CD4-positive, alpha-beta memory T cell (primary cell): Measurements from ENCODE around the gene CCDC106. TPM values are rescaled to one million over a fixed set of nuclear protein-coding genes. Genes with fewer than 3 reads are reported as not detected.
A peak's percentile ranks its signal among the peaks of the same experiment; 100 is the strongest.

ENCODE experiments used
- CTCF ChIA-PET: fragments of 350-600 bp; sonication (Branson Sonifier 250); formaldehyde crosslinking; loops from one replicate; lab custom pipeline; 2021; ENCODE audit warnings: inconsistent platforms; ENCODE audit not compliant: partially characterized antibody; lab: Charles Lee
- POLR2A ChIA-PET: fragments of 350-600 bp; sonication (Branson Sonifier 250); formaldehyde crosslinking; loops from one replicate; lab custom pipeline; 2021; ENCODE audit not compliant: partially characterized antibody; lab: Charles Lee
- DNase-seq, 5 donors: peaks; one replicate each; pipeline versions ENCODE4 v3.0.0 to v3.0.0-alpha.2; 2020 to 2022; ENCODE audit warnings: mixed read lengths in 1 of 5
- H3K27ac ChIP-seq: one replicate; pipeline ENCODE4 v1.7.0; 2013; ENCODE audit warnings: low read depth, low read length
- H3K27me3 ChIP-seq: 2 replicates; pipeline ENCODE4 v1.7.0; 2013; ENCODE audit warnings: mild to moderate bottlenecking, low read length, moderate library complexity; ENCODE audit not compliant: insufficient read depth
- H3K36me3 ChIP-seq: 2 replicates; pipeline ENCODE4 v1.7.0; 2013; ENCODE audit warnings: mild to moderate bottlenecking, low read length, moderate library complexity; ENCODE audit not compliant: insufficient read depth
- H3K4me1 ChIP-seq: 2 replicates; pipeline ENCODE4 v1.7.0; 2013; ENCODE audit warnings: mild to moderate bottlenecking, low read length, moderate library complexity; ENCODE audit not compliant: insufficient read depth
- H3K4me3 ChIP-seq, 2 donors: one replicate each; pipeline ENCODE4 v1.7.0; 2013; ENCODE audit warnings: low read length in 2 of 2, mild to moderate bottlenecking in 1 of 2
- H3K9me3 ChIP-seq, 2 donors: one replicate each; pipeline ENCODE4 v1.7.0; 2013; ENCODE audit warnings: low read length in 2 of 2, control low read depth in 1 of 2; ENCODE audit not compliant: control insufficient read depth in 1 of 2
- H3K27ac Mint-ChIP-seq, 7 donors: one replicate each; pipeline ENCODE4 v1.8.0; 2020 to 2021; ENCODE audit warnings: mixed read lengths in 7 of 7, mild to moderate bottlenecking in 6 of 7, inconsistent platforms in 3 of 7, moderate library complexity in 3 of 7
- H3K27me3 Mint-ChIP-seq, 2 donors: one replicate each; pipeline ENCODE4 v1.8.0; 2020 to 2021; ENCODE audit warnings: mixed read lengths in 2 of 2
- H3K36me3 Mint-ChIP-seq, 2 donors: one replicate each; pipeline ENCODE4 v1.8.0; 2020 to 2021; ENCODE audit warnings: mixed read lengths in 2 of 2, inconsistent platforms in 1 of 2, mild to moderate bottlenecking in 1 of 2
- H3K4me1 Mint-ChIP-seq, 4 donors: one replicate each; pipeline ENCODE4 v1.8.0; 2020 to 2021; ENCODE audit warnings: mixed read lengths in 4 of 4, mild to moderate bottlenecking in 1 of 4
- H3K4me3 Mint-ChIP-seq, 8 donors: one replicate each; pipeline ENCODE4 v1.8.0; 2020 to 2021; ENCODE audit warnings: mixed read lengths in 8 of 8, mild to moderate bottlenecking in 7 of 8, moderate library complexity in 6 of 8, inconsistent platforms in 3 of 8
- H3K9me3 Mint-ChIP-seq, 8 donors: one replicate each; pipeline ENCODE4 v1.8.0; 2020 to 2021; ENCODE audit warnings: mixed read lengths in 8 of 8, mild to moderate bottlenecking in 5 of 8, inconsistent platforms in 3 of 8, moderate library complexity in 1 of 8
- intact Hi-C: fragments of 100-400 bp; cut with micrococcal nuclease; formaldehyde crosslinking; loops from one replicate; pipeline ENCODE4 v1.15.1; 2023
- polyA plus RNA-seq, 2 donors: library from polyadenylated mRNA; unstranded; fragments of 300-500 nt; fragmentation: Illumina TruSeq; gene quantifications; one replicate each; pipeline ENCODE4 v1.2.3, GENCODE V29; 2021
- total RNA-seq, 2 experiments: library from RNA; stranded (reverse); gene quantifications; one replicate each; pipeline ENCODE4 v1.2.3, GENCODE V29; 2021

The CCDC106 gene
- total and polyA plus RNA-seq, 4 experiments from 2014 or later: 0.47 to 1.5 (median 0.94) TPM

DNA sequence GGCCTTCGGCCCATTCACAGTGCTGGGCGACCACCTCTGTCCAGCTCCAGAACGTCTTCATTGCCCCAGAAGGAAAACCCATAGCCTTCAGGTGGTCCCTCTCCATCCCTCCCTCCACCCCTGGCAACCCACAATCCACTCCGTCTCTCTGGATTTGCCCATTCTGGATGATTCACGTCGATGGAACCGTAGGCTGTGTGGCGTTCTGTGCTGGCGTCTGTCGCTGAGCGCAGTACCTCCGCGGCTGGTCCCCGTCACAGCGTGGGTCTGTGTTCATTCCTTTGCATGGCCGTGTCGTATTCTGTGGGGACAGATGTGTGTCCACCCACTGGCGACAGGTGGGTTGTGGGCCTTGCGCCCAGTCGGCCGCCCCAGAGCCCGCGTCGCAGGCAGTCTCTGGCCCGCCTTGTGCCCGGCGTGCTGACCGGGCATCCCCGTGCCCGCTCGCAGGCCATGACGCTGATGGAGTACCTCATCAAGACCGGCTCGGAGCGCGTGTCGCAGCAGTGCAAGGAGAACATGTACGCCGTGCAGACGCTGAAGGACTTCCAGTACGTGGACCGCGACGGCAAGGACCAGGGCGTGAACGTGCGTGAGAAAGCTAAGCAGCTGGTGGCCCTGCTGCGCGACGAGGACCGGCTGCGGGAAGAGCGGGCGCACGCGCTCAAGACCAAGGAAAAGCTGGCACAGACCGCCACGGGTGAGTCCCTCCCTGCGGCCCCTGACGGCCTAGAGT, 37.1 kb downstream of the CCDC106 start:
- H3K4me3 ChIP-seq: no peak overlapping the region
- ChIA-PET CTCF (no interaction called here), POLR2A (no interaction called here)
- H3K36me3 ChIP-seq: peaks cover 62% of the 10 kb centered on the region
- no peak for DNase-seq
- peaks cover 7 to 55% of the 10 kb centered on the region in 2 donors for H3K36me3 Mint-ChIP-seq
- no peaks in the 10 kb centered on the region for H3K9me3 ChIP-seq
- H3K4me3 Mint-ChIP-seq: no peak overlapping the region
- H3K27ac ChIP-seq: no peak overlapping the region
- H3K9me3 Mint-ChIP-seq: no peaks in the 10 kb centered on the region
- H3K27me3 ChIP-seq: no peaks in the 10 kb centered on the region
- H3K4me1 Mint-ChIP-seq: peaks cover 0 to 29% (median 4%) of the 10 kb centered on the region in 4 donors
- no peaks in the 10 kb centered on the region for H3K27me3 Mint-ChIP-seq
- H3K4me1 ChIP-seq: peaks cover 7% of the 10 kb centered on the region
- intact Hi-C loops: no loop called here
- no peak overlapping the region for H3K27ac Mint-ChIP-seq

DNA sequence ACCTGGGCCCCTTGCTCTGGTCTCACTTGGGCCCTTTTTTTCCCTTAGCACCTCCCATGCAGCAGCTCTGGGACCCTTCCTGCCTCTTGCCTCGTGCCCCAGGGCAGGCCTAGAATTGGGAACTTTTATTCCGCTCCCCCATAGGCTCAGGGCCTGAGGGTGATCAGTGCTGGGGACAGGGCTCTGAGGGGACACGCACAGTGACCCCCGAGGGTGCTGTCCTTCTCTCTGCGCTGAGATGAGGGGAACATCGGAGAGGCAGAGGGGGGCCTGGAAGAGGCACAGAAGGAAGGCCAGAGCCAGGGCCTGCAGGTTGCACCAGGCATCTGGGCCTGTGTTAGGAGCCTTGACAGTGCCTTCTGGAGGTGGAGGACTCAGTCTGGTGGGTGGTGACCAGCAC, 37.8 kb downstream of the CCDC106 start:
- Histone ChIP-seq H3K4me1 (peaks cover under 1% of the 10 kb centered on the region), H3K9me3 (no peaks in the 10 kb centered on the region), H3K27me3 (no peaks in the 10 kb centered on the region), H3K27ac (no peak overlapping the region), H3K36me3 (peaks cover 61% of the 10 kb centered on the region), H3K4me3 (no peak overlapping the region)
- Mint-ChIP-seq H3K4me1 (peaks cover 0 to 22% (median 4%) of the 10 kb centered on the region in 4 donors), H3K27ac (peak overlapping the region in 2 of 7 donors; percentile 8 to 29), H3K27me3 (no peaks in the 10 kb centered on the region), H3K36me3 (peaks cover 3 to 52% of the 10 kb centered on the region in 2 donors), H3K9me3 (no peaks in the 10 kb centered on the region), H3K4me3 (no peak overlapping the region)
- intact Hi-C loops: no loop called here
- DNase-seq: no peak
- ChIA-PET CTCF (no interaction called here), POLR2A (no interaction called here)

DNA sequence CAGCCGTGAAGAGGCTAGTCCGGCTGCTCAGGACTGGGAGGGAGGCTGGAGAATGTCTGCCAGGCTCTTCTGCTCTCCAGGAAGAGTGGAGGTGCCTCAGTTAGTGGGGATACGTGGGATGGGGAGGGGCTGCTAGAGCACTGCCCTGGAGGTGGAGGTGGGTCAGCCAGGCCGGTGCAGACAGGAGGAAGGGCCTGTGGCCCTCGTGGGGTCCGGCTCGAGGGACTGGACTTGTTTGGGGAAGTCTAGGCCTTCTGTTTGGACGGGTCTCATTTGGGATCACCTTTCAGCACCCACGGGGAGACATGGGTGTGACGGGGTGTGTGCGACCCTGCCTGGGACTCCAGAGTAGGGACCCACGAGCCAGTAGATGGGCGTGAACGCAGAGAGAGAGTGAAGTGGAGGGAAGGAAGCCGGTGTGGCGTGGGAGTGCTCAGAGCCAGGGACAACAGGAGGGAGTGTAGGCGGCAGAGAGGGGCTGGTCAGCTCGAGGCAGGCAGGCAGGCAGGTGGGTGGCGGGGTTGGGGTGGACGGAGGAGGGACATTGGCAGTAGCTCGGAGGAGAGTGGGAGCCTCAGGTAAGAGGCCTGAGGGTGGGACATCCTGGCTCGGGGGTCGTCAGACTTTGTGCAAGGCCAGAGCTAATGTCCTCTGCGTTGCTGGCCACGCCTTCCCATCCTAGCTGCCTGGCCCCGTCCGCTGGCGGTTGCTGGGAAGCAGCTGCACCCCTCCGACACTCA, 38.5 kb downstream of the CCDC106 start:
- no peaks in the 10 kb centered on the region for H3K9me3 Mint-ChIP-seq
- no peak for DNase-seq
- POLR2A ChIA-PET: no interaction called here

DNA sequence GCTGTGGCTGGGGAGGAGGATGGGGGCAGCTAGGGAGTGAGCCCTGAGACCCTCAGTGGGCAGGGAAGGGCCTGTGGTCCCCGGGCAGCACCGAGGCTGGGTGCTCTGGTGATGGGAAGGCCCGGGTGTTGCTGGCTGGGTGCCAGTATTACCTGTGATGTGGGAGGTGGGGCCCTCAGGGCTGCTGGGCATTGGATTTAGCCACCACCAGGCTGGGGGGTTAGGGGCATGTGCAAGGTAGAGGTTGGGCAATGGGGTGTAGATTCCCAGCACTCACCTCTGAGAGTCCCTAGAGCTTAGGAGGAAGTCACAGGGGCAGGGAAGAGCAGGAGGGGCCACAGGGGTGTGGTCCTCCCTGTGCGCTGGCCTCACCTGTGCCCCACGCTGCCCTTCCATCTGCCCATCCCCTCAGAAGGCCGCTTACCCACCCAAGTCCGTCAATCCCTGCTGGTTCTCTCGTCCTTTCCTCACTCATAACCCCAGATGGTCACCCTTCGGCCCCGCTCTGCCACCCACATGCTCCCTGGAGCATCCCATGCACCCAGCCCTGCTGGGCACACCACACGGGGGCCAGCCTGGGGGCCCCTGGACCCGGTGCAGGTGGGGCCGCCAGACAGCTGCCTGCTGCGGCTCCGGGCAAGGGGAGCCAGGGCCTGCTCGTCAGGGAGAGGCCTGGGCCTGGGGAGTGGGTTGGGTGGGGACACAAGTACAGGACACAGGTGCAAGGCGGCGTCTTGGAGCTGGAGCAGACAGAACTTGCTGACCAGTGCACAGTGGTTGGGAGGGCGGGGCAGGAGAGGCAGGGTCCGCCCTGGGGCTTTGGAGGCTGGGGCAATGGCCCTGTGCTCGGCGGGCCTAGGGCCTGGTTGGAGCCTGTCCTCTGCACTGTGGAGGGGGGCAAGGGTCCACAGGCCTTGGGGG, 39.5 kb downstream of the CCDC106 start:
- Mint-ChIP-seq H3K36me3 (peaks cover 3 to 55% of the 10 kb centered on the region in 2 donors), H3K27ac (peak overlapping the region in 3 of 7 donors; percentile 31 to 70 (median 56)), H3K27me3 (no peaks in the 10 kb centered on the region), H3K9me3 (no peaks in the 10 kb centered on the region), H3K4me1 (peaks cover 0 to 20% (median 3%) of the 10 kb centered on the region in 4 donors), H3K4me3 (no peak overlapping the region)
- ChIA-PET POLR2A (no interaction called here), CTCF (no interaction called here)
- DNase-seq: no peak
- peaks cover 53% of the 10 kb centered on the region for H3K36me3 ChIP-seq
- H3K27ac ChIP-seq: no peak overlapping the region
- H3K4me3 ChIP-seq: no peak overlapping the region
- intact Hi-C loops: no loop called here
- no peaks in the 10 kb centered on the region for H3K9me3 ChIP-seq
- H3K27me3 ChIP-seq: no peaks in the 10 kb centered on the region
- H3K4me1 ChIP-seq: no peaks in the 10 kb centered on the region

More for the DNA sequence above, 38.5 kb downstream of the CCDC106 start:
- Histone ChIP-seq H3K36me3 (peaks cover 60% of the 10 kb centered on the region), H3K27ac (no peak overlapping the region), H3K4me3 (no peak overlapping the region), H3K27me3 (no peaks in the 10 kb centered on the region), H3K9me3 (no peaks in the 10 kb centered on the region), H3K4me1 (no peaks in the 10 kb centered on the region)
- peaks cover 3 to 56% of the 10 kb centered on the region in 2 donors for H3K36me3 Mint-ChIP-seq
- CTCF ChIA-PET: no interaction called here
- peaks cover 0 to 20% (median 4%) of the 10 kb centered on the region in 4 donors for H3K4me1 Mint-ChIP-seq
- H3K27ac Mint-ChIP-seq: peak overlapping the region in 2 of 7 donors; percentile 55 to 74
- intact Hi-C loops: no loop called here
- H3K27me3 Mint-ChIP-seq: no peaks in the 10 kb centered on the region
- no peak overlapping the region for H3K4me3 Mint-ChIP-seq

DNA sequence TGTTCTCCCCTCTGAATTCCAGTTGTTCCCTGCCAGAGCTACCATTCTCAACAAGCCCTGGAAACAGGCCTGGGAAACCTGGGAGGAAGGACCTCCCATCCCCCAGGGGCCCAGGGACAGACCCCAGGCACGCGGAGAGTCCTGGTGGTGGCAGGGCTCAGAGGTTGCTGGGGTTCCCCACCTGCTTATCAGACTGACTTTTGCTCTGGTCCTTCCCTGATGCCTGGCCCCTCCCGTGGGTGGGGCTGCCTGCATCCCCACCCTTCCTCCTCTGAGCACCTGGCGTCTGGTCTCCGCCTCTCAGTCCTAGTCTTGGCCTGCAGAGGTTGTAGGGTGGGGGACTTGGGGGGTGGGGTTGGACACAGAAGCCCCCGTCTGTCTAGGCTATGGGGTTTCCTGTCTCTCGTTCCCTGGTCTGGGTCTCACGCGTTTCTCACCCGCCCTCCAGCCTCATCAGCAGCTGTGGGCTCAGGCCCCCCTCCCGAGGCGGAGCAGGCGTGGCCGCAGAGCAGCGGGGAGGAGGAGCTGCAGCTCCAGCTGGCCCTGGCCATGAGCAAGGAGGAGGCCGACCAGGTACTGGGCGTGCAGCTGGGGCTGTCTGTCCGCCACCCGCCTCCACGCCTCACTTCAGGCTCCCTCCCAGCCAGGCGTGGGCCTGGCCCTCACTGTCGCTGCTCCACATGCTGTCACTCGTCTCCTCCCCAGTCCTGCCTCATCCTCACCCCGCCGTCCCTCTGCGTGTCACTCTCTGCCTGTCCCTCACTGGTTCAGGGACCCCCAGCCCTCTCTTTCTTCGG, 40.6 kb downstream of the CCDC106 start:
- peaks cover 0 to 16% (median 1%) of the 10 kb centered on the region in 4 donors for H3K4me1 Mint-ChIP-seq
- Histone ChIP-seq H3K27ac (no peak overlapping the region), H3K9me3 (no peaks in the 10 kb centered on the region), H3K4me1 (no peaks in the 10 kb centered on the region), H3K27me3 (no peaks in the 10 kb centered on the region), H3K36me3 (peaks cover 58% of the 10 kb centered on the region), H3K4me3 (no peak overlapping the region)
- no peak overlapping the region for H3K4me3 Mint-ChIP-seq
- CTCF ChIA-PET: no interaction called here
- H3K27me3 Mint-ChIP-seq: no peaks in the 10 kb centered on the region
- no peak for DNase-seq
- H3K9me3 Mint-ChIP-seq: no peaks in the 10 kb centered on the region
- POLR2A ChIA-PET: no interaction called here
- peak overlapping the region in 1 of 7 donors; percentile 25 for H3K27ac Mint-ChIP-seq
- intact Hi-C loops: no loop called here
- H3K36me3 Mint-ChIP-seq: peaks cover 7 to 58% of the 10 kb centered on the region in 2 donors

DNA sequence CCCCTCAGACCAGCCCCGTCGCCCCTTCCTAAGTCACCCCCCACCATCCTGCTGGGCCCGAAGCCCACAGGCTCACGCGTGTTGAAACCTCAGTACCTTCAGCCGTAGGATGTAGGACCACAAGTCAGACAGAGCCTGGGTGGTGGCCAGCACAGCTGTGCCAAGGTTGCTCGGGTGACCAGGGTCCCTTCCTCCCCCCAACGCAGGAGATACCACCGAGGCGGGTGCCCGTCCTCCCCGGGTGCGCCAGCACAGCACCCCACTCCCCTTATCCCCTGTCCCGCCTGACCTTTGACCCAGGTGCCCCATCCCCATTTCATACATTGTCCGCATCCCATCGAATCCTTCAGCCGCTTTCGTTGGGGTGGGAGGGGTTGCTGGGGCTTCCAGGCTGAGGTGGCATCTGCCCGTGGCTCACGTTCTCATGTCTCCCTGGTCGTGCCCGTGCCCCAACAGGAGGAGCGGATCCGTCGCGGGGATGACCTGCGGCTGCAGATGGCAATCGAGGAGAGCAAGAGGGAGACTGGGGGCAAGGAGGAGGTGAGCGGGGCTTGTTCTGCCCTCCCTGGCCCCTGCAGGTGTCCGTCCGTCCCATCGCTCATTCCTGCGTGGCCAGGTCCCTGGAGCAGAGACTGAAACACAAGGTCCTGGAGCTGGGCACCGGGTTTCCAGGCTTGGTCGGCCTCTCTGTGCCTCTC, 41.5 kb downstream of the CCDC106 start:
- Mint-ChIP-seq H3K36me3 (peaks cover 6 to 54% of the 10 kb centered on the region in 2 donors), H3K9me3 (no peaks in the 10 kb centered on the region), H3K27me3 (no peaks in the 10 kb centered on the region), H3K27ac (no peak overlapping the region), H3K4me3 (no peak overlapping the region), H3K4me1 (peaks cover 0 to 12% (median under 1%) of the 10 kb centered on the region in 4 donors)
- no peak overlapping the region for H3K27ac ChIP-seq
- H3K4me1 ChIP-seq: no peaks in the 10 kb centered on the region
- no peaks in the 10 kb centered on the region for H3K9me3 ChIP-seq
- intact Hi-C loops: no loop called here
- no peaks in the 10 kb centered on the region for H3K27me3 ChIP-seq
- no peak overlapping the region for H3K4me3 ChIP-seq
- POLR2A ChIA-PET: no interaction called here
- CTCF ChIA-PET: no interaction called here
- no peak for DNase-seq
- peaks cover 56% of the 10 kb centered on the region for H3K36me3 ChIP-seq
